Measurements from ENCODE around the gene TBC1D14. TPM values are rescaled to one million over a fixed set of nuclear protein-coding genes. Genes with fewer than 3 reads are reported as not detected.

The TBC1D14 gene
- total and polyA plus RNA-seq, 9 of the 15 experiments (the other 6 are each of a cell fraction or from before 2014, with no cell fraction given): 2.1 to 59.6 (median 44.8) TPM

DNA sequence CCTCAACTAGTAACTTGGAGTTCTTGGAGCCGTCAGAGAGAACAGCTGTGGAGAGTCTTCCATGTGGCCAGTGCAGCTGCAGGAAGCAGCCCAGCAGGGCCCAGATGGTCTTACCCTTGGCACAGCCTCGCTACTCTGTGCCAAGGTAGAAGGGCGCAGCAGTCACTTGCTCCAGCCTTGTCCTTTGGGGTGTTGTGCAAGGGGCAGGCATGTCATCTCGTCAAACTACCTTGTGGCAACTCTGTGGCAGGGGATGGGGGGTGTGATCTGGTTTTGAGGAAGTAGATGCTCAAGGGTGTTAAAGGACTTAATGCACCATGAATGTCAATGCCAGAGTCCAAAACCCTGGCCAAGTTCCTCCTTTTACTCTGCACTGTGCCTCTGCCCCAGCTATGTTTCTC, 34.2 kb upstream of the TBC1D14 start:
- Histone ChIP-seq H3K4me3 (no peak overlapping the region), H3K9me3 (replicated peaks; ENCODE audit: control insufficient read depth, insufficient read depth, low read depth, low read length) (no peaks in the 10 kb centered on the region), H4K20me1 (replicated peaks; ENCODE audit: control insufficient read depth, insufficient read depth, low read length) (peaks cover 5% of the 10 kb centered on the region), H3K27ac (ENCODE audit: extremely low read depth, low read depth, low read length) (no peak overlapping the region), H3K4me2 (ENCODE audit: insufficient read depth, low read length) (no peak overlapping the region), H2AFZ (ENCODE audit: low read depth, low read length) (no peak overlapping the region), H3K9ac (ENCODE audit: insufficient read depth in 1 of 2, low read depth in 2 of 2, low read length in 2 of 2) (no peak overlapping the region), H3K79me2 (ENCODE audit: control insufficient read depth, insufficient read depth, low read length) (0 out of 3 replicates have a peak, but pooled peaks cover 7% of the 10 kb centered on the region), H3K9me1 (ENCODE audit: control insufficient read depth, insufficient read depth, low read length) (no peaks in the 10 kb centered on the region), H3K36me3 (ENCODE audit: control insufficient read depth, insufficient read depth, low read length) (peaks cover 85% of the 10 kb centered on the region), H3K4me1 (replicated peaks in 1 of 2; ENCODE audit: control insufficient read depth in 2 of 2, insufficient read depth in 2 of 2, low read length in 2 of 2) (no peaks in the 10 kb centered on the region), H3K27me3 (ENCODE audit: control insufficient read depth in 2 of 2, insufficient read depth in 2 of 2, low read length in 2 of 2) (no peaks in the 10 kb centered on the region)
- no TSS peak for BruUV-seq (replicated peaks)
- WGBS (ENCODE audit: insufficient coverage, low coverage, missing lambda C conversion rate): 90% methylated on average over 4 of the region's 4 CpGs
- FAIRE-seq: no peak
- TF ChIP-seq ZNF740 (CRISPR knock-in tag; IDR thresholded peaks at IDR 0.05) (0 out of 2 replicates have a peak, but pooled peaks have one; percentile 20), ZNF740 (tag; IDR thresholded peaks at IDR 0.05) (no peak), EHMT2 (IDR thresholded peaks at IDR 0.05) (no peak), ZBED1 (IDR thresholded peaks at IDR 0.05) (no peak), CEBPB (tag; IDR thresholded peaks at IDR 0.05) (peak; percentile 17; the same call in 1 of the 2 replicates), E2F5 (CRISPR knock-in tag; IDR thresholded peaks at IDR 0.05) (no peak), ZNF696 (CRISPR knock-in tag; conservative IDR thresholded peaks at IDR 0.05) (no peak)
- TF ChIP-seq, protein P1, sequence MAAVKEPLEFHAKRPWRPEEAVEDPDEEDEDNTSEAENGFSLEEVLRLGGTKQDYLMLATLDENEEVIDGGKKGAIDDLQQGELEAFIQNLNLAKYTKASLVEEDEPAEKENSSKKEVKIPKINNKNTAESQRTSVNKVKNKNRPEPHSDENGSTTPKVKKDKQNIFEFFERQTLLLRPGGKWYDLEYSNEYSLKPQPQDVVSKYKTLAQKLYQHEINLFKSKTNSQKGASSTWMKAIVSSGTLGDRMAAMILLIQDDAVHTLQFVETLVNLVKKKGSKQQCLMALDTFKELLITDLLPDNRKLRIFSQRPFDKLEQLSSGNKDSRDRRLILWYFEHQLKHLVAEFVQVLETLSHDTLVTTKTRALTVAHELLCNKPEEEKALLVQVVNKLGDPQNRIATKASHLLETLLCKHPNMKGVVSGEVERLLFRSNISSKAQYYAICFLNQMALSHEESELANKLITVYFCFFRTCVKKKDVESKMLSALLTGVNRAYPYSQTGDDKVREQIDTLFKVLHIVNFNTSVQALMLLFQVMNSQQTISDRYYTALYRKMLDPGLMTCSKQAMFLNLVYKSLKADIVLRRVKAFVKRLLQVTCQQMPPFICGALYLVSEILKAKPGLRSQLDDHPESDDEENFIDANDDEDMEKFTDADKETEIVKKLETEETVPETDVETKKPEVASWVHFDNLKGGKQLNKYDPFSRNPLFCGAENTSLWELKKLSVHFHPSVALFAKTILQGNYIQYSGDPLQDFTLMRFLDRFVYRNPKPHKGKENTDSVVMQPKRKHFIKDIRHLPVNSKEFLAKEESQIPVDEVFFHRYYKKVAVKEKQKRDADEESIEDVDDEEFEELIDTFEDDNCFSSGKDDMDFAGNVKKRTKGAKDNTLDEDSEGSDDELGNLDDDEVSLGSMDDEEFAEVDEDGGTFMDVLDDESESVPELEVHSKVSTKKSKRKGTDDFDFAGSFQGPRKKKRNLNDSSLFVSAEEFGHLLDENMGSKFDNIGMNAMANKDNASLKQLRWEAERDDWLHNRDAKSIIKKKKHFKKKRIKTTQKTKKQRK (IDR thresholded peaks at IDR 0.05; ENCODE audit: borderline replicate concordance, low read depth, low read length): no peak
- CTCF ChIA-PET (ENCODE audit: low intra/inter-chr PET ratio): no interaction called here
- intact Hi-C loops (cut with micrococcal nuclease): no loop called here
- POLR2A ChIA-PET: interaction anchor here (0.6 to 0.7 kb wide), 2 partner anchors 157 to 496 kb away, joined by 3 read pairs; no protein-coding TSS in a partner anchor
- no peak for ATAC-seq
- no peak for DNase-seq (ENCODE audit: extremely low read depth in 1 of 4, low spot score in 3 of 4)
- in situ Hi-C loops (cut with MboI): no loop called here

All from K562 (cell line).